NK-92 (cell line): ENCODE results near the gene PPARA.
"Not testable (repeated sequence)": the region's sequence is repeated elsewhere in the genome, so short reads cannot be mapped to it uniquely, and the experiment has no call there.

Experiments
- DNase-seq: peaks from one replicate; lab custom pipeline; 2025; ENCODE audit not compliant: unreplicated experiment; lab: John Stamatoyannopoulos, UW

Gene PPARA

GRCh38 chr22:46125816-46126765, 24.2 kb upstream of the PPARA start:
- no peak for DNase-seq

GRCh38 chr22:46126853-46127385, 23.4 kb upstream of the PPARA start:
- DNase-seq = no peak

DNA sequence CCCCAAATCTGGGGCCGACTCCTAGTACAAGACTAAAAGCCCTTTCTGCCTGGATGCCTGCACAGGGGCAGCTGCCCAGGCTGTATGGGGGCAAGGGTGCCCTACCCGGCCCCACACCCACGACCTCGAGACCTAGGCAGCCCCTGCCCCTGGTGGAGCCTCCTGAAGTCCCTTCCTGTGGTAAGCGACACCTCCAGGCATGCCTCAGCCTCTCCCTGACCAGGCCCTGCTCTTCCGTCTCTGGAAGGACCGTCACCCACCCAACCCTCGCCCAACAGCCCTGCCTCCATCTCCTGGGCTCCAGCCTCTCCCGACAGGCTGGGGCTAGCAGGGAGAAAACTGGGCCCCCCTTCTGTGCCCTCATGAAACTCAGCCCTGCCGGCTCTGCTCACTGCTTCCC, 22.8 kb upstream of the PPARA start:
- no peak for DNase-seq

DNA sequence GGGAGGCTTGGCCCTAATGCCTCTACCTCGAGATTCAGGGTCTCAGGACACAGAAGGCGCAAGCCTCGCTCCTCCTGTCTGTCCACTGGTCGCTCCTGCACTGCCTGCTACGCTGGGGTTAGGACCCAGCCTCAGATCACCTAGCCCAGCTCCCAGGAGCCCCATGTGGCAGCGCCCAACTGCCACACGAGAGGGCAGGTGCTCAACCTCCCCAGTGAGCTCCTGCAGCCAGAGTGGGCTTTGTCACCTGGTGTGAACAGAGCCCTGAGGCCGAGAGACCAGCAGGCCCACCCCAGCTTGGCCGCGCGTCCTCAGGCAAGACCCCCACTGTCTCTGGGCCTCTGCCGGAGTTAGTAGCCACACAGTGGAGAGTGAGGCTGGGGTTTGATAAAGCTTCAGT, 21.7 kb upstream of the PPARA start:
- no peak for DNase-seq

- DNase-seq = no peak
These were observed 20.8 kb upstream of the PPARA start for GRCh38 chr22:46129390-46130041.

- DNase-seq = no peak
These were observed 19.2 kb upstream of the PPARA start for GRCh38 chr22:46131151-46131587.

GRCh38 chr22:46132193-46132829, 18.0 kb upstream of the PPARA start:
- DNase-seq = not testable (repeated sequence)

GRCh38 chr22:46132830-46133587, 17.3 kb upstream of the PPARA start:
- DNase-seq = no peak

- no peak for DNase-seq
These were observed 16.8 kb upstream of the PPARA start for GRCh38 chr22:46133588-46133855.

DNA sequence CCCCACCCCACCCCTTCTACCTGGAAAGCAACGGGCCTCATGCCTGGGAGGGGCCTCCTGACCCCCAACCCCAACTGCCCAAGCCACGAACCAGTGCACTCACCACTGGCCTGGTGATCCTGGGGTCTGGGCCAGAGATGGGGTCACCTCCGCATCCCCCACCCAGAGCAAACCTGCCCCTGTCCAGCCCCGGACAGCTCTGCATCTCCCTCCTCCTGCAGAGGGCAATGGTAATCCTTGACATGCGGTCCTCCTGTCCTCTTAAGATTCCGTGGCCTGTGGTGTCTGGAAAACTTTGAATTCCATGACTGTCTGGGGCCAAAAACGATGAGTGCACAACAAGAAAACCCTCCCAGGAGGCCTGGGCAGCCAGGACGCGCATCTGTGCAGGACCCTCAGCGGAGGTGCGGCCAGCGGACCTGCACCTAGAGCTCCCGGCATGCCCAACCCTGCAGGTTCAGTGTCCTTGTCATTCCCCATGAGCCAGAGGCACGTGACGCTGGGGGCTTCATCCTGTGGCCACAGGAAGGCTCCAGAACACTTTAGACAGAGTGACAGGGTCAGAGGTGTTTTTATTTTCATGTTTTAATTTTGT, 16.1 kb upstream of the PPARA start:
- no peak for DNase-seq

- no peak for DNase-seq
These were observed 14.5 kb upstream of the PPARA start for GRCh38 chr22:46135611-46136485.

DNA sequence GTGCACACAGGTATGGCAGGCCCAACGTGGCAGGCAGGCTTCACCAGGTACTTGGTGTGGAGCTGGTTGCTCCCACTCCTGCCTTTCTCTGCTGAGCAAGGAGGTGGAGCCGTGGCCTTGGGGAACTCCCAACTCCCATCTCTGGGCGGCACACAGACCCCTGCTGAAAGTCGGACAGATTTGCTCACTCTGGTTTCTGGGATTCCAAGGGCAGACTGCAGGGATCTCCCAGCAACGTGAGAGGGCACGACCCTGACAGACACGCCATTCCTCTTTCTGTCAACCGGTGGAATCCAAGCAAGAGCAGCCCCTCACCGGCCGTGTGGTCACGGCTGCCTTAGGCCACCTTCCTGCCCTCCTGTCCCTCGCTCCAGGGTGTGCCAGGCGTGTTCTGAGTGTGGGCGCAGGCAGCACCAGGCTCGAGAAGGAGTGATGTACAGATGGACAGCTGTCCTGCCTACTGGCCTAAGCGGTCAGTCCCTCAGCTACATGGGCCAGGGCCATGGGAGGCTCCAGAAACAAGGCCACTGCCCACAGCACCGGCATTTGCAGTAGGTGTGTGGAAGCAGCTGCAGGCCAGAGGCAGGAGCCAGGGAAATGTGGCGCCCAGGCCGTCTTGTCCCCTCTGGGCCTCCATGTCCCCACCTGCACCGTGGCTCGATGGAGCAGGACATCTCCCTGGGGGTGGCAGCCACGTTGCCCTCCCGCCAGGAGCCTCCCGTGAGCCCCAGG, 13.7 kb upstream of the PPARA start:
- no peak for DNase-seq

GRCh38 chr22:46137218-46137766, 13.0 kb upstream of the PPARA start:
- DNase-seq = no peak

DNA sequence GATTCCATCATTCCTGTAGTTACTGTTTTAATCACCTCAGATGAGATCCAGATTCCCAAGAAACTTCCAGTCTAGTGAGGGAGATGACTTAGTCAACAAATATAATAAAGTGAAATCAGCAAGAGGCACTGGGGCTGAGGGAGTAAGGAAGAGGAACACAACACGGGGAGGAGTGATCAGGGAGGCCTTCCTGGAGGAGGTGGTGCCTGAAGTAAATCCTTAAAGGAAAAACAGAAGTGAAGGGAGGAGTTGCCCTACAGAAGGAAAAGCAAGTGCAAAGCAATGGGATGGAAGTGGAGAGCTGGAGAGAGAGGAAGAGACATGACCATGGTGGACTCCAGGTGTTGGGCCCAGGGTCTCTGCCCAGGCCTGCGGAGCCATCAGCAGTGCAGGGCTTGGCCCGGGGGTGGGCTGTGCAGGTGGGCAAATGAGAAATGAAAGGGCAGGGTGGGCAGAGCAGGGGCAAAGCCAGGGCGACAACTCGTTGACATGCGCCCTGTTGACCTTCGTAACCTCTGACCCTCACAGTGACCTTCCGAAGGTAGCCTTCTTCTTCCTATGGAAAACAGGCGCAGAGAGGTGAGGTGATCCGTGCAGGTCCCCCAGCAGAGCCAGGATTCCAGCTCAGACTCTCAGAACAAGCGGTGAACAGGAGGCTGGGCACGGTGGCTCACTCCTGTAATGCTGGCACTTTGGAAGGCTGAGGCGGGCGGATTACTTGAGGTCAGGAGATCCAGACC, 12.1 kb upstream of the PPARA start:
- DNase-seq = no peak

DNA sequence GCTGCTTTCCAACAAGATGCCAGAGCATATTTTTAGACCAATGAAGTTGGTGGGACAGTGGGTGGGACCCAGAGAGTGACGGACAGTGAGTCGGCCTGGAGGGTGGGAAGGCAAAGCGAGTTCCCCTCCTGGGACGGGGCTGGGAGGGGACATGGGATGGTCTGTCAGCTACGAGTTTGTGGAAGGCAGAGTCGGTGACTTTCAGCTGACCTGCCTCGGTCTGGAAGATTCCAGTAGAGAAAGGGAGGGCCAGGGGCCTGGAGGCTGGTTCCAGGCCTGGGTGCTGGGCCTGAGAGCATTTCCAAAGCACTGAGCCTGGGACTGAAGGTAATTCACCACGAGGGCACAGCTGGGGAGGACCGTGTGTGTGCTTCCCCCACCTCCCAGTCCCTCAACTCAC, 10.9 kb upstream of the PPARA start:
- not testable (repeated sequence) for DNase-seq

DNA sequence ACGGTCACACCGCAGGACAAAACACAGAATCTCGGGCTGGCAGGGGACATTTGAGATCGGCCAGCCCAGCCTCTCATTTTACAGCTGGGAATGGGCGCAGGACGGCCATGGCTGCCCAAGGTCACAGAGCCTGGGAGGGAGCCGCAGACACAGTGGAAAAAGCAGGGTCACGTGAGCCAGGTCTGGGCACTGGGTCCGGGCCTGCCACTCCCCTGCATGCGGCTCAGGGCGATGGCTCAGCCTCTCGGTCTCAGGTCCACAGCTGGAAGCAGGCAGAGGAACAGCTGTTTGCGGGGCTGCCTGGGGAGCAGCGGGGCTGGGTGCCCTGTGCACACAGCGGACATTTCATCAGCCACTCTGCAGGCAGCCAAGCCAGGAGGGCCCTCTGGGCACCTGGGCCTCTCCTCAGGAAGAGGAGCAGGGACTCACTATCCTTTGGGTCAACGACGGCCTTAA, 10.4 kb upstream of the PPARA start:
- DNase-seq = no peak

- no peak for DNase-seq
These were observed 9.1 kb upstream of the PPARA start for GRCh38 chr22:46140989-46141928.
